RWPE2 (cell line): Measurements from ENCODE around the gene AKAP6.

ENCODE experiments used
- ATAC-seq: fragments of 200-7000 bp; cut with Tn5 transposase; 3 replicates; pipeline ENCODE4 v1.9.1; 2021; ENCODE audit warnings: low read depth
- DNase-seq: peaks from one replicate; pipeline ENCODE4 v3.0.0-alpha.2; 2020; ENCODE audit warnings: low spot score
- H3K27ac ChIP-seq: fragments of 450-650 bp; 2 replicates; pipeline ENCODE4 v1.5.1; 2017; ENCODE audit warnings: mild to moderate bottlenecking; ENCODE audit not compliant: poor library complexity, severe bottlenecking
- H3K27me3 ChIP-seq: fragments of 250-450 bp; sonication (Bioruptor Pico); 2 replicates; pipeline ENCODE4 v1.5.1; 2021; ENCODE audit warnings: mild to moderate bottlenecking, moderate library complexity; ENCODE audit not compliant: insufficient read depth, poor library complexity, severe bottlenecking
- H3K36me3 ChIP-seq: fragments of 250-450 bp; sonication (Bioruptor Pico); 2 replicates; pipeline ENCODE4 v1.5.1; 2020; ENCODE audit warnings: low read depth, mild to moderate bottlenecking, moderate library complexity
- H3K4me1 ChIP-seq: fragments of 250-450 bp; sonication (Bioruptor Pico); 2 replicates; pipeline ENCODE4 v1.5.1; 2021; ENCODE audit warnings: mild to moderate bottlenecking, moderate library complexity; ENCODE audit not compliant: insufficient read depth, poor library complexity, severe bottlenecking
- H3K4me3 ChIP-seq: fragments of 250-450 bp; sonication (Bioruptor Pico); 2 replicates; pipeline ENCODE4 v1.5.1; 2021; ENCODE audit warnings: mild to moderate bottlenecking, moderate library complexity; ENCODE audit not compliant: severe bottlenecking
- H3K9me3 ChIP-seq: fragments of 250-450 bp; sonication (Bioruptor Pico); 2 replicates; pipeline ENCODE4 v1.5.1; 2021; ENCODE audit warnings: mild to moderate bottlenecking, moderate library complexity; ENCODE audit not compliant: severe bottlenecking
- TF ChIP-seq, protein P1 (sequence below): fragments of 450-650 bp; IDR thresholded peaks from one replicate; pipeline ENCODE4 v1.5.1; 2017; ENCODE audit warnings: mild to moderate bottlenecking, moderate library complexity; ENCODE audit not compliant: poor library complexity, severe bottlenecking

AKAP6 gene

DNA sequence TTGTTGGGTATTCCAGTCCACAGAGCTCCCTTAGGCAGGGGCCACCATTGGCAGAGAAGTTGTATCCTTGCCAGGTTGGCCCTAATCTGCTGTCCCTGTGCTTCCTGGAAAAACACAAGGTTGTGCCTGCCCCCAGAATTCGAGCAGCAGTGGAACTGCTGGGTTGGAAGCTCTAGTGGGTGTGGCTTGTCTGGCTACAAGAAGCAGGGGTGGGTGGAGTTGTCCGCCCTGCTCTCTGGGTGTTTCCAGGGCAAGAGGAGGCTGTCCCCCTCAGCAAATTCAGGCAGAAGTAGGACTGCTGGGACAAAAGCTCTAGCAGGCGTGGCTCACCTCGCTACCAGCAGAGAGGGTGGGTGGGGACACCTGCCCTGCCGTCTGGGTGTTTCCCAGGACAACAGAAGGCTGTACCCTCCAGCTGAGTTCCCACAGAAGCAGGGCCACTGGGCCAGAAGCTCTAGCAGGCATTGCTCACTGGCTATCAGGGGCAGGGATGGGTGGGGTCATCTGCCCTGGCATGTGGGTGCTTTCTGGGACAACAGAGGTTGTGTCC is 536.8 kb downstream of the AKAP6 start:
- H3K9me3 ChIP-seq, result no peaks in the 10 kb centered on the region
- H3K4me3 ChIP-seq, result no peak overlapping the region
- peaks cover 12% of the 10 kb centered on the region for H3K27me3 ChIP-seq
- TF ChIP-seq, protein P1, sequence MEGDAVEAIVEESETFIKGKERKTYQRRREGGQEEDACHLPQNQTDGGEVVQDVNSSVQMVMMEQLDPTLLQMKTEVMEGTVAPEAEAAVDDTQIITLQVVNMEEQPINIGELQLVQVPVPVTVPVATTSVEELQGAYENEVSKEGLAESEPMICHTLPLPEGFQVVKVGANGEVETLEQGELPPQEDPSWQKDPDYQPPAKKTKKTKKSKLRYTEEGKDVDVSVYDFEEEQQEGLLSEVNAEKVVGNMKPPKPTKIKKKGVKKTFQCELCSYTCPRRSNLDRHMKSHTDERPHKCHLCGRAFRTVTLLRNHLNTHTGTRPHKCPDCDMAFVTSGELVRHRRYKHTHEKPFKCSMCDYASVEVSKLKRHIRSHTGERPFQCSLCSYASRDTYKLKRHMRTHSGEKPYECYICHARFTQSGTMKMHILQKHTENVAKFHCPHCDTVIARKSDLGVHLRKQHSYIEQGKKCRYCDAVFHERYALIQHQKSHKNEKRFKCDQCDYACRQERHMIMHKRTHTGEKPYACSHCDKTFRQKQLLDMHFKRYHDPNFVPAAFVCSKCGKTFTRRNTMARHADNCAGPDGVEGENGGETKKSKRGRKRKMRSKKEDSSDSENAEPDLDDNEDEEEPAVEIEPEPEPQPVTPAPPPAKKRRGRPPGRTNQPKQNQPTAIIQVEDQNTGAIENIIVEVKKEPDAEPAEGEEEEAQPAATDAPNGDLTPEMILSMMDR, result no peak
- DNase-seq (no peak), ATAC-seq (no peak)
- no peaks in the 10 kb centered on the region for H3K36me3 ChIP-seq
- no peaks in the 10 kb centered on the region for H3K4me1 ChIP-seq
- H3K27ac ChIP-seq, result no peak overlapping the region

DNA sequence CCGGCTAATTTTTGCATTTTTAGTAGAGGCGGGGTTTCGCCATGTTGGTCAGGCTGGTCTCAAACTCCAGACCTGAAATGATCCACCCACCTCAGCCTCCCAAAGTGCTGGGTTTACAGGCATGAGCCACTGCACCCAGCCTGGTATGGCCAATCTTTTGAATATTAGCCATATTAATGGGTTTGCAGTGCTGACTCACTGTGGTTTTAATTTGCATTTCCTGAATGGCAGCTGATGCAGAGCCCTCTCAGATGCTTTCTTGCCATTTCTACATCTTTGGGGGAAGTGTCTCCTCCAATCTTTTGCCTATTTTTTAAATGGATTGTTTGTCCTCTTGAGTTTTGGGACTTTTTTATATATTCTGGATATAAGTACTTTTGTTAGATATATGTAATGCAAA is 554.1 kb downstream of the AKAP6 start:
- Histone ChIP-seq H3K4me1 (no peaks in the 10 kb centered on the region), H3K4me3 (no peak overlapping the region), H3K9me3 (no peaks in the 10 kb centered on the region), H3K36me3 (no peaks in the 10 kb centered on the region), H3K27me3 (peaks cover 7% of the 10 kb centered on the region), H3K27ac (no peak overlapping the region)
- no peak for DNase-seq
- TF ChIP-seq, protein P1, result no peak
- no peak for ATAC-seq
